ENCODE data around the gene GPHB5. TPM values are rescaled to one million over a fixed set of nuclear protein-coding genes. Genes with fewer than 3 reads are reported as not detected.

GPHB5 gene
- total RNA-seq, 1 donor from 2014 or later, result not detected

DNA sequence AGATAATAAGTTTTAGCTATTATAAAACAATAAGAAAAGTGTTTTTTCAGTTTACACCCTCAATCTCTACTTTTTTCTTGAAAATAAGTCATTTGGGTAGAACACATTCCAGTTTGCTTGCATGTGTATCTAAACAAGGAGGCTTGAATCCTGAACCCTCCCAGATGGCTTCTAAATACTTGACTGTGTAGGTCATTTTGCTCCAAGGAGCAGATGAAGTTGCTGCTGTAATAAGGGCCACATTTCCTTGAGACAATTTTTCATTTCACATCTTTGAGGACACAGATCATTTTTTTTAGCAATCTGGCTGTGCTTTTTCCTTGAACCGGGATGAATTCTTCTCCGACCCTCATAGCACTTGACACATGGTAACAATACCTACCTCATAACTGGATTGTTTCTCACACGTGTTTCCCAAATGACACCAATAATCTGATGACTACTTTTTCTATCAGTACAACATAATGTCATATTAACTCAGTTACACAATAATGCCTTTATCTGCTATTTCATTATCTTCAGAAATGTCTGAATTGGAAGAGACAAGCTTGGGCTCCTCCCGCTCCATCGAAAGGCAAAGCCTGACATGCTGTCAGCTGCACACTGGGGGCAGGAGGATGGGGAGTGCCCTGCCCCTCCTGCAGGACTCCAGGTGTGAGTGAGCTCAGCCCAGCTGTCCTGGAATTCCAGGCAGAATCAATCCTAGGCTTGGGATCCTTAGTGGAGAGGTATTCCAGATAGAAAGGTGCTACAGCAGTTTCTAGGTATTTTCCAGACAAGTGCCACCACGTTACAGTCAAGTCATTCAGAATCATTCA lies 30.9 kb downstream of the GPHB5 start:
- H4K20me1 ChIP-seq (ENCODE audit: insufficient read depth, low read length), result no peaks in the 10 kb centered on the region
- Mint-ChIP-seq H3K36me3 (ENCODE audit: low read depth, unreplicated experiment) (peaks cover 3% of the 10 kb centered on the region), H3K9me3 (ENCODE audit: unreplicated experiment) (no peaks in the 10 kb centered on the region), H3K27ac (ENCODE audit: unreplicated experiment) (no peak overlapping the region), H3K27me3 (ENCODE audit: low read depth, unreplicated experiment) (no peaks in the 10 kb centered on the region), H3K4me1 (ENCODE audit: low read depth, unreplicated experiment) (peaks cover 8% of the 10 kb centered on the region), H3K4me3 (ENCODE audit: unreplicated experiment) (no peak overlapping the region)
- no peak overlapping the region for H3K27ac ChIP-seq (ENCODE audit: low read depth, low read length)
- H3K9ac ChIP-seq (ENCODE audit: low read length), result no peak overlapping the region
- DNase-seq (ENCODE audit: low read depth) (no peak), FAIRE-seq (no peak)
- H3K36me3 ChIP-seq (ENCODE audit: insufficient read depth, low read length), result peaks cover 66% of the 10 kb centered on the region
- H3K4me3 ChIP-seq (ENCODE audit: insufficient read depth, low read depth, low read length), result no peak overlapping the region
- H3K79me2 ChIP-seq (ENCODE audit: insufficient read depth, low read length), result no peaks in the 10 kb centered on the region
- no peak overlapping the region for H3K4me2 ChIP-seq (ENCODE audit: low read length)
- no peak overlapping the region for H2AFZ ChIP-seq (ENCODE audit: low read depth, low read length)
- no peaks in the 10 kb centered on the region for H3K4me1 ChIP-seq (ENCODE audit: insufficient read depth, low read length)
- no peaks in the 10 kb centered on the region for H3K27me3 ChIP-seq (ENCODE audit: insufficient read depth, low read length)
- TF ChIP-seq CTCF (IDR thresholded peaks at IDR 0.05; ENCODE audit: insufficient read depth, low read depth, low read length), result no peak
- TF ChIP-seq EZH2 (IDR thresholded peaks at IDR 0.05; ENCODE audit: insufficient read depth, low read length), result no peak
- H3K9me3 ChIP-seq (ENCODE audit: insufficient read depth, low read depth, low read length), result no peaks in the 10 kb centered on the region

DNA sequence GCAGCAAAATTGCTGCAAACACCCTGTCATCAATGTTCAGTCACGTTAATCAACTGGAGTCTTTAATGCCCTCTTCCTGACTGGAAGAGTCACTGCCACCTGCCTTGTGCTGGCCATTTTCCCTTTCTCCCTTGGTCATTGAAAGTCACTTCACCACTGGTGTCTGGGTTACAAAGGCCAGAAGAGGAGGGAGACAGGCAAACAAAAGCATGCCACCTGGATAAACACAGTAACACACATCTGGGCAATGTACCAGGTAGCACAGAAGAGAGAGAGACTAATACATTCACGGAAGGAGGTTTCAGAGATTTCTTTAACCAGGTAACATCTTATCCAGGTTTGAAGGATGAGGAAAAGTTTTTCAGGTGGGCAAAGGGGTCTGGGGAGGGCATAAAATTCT lies 32.7 kb downstream of the GPHB5 start:
- Histone ChIP-seq H3K9ac (ENCODE audit: low read length) (no peak overlapping the region), H3K9me3 (ENCODE audit: insufficient read depth, low read depth, low read length) (no peaks in the 10 kb centered on the region), H3K4me1 (ENCODE audit: insufficient read depth, low read length) (no peaks in the 10 kb centered on the region), H3K4me2 (ENCODE audit: low read length) (no peak overlapping the region), H3K27me3 (ENCODE audit: insufficient read depth, low read length) (no peaks in the 10 kb centered on the region), H2AFZ (ENCODE audit: low read depth, low read length) (no peak overlapping the region), H3K4me3 (ENCODE audit: insufficient read depth, low read depth, low read length) (no peak overlapping the region), H3K27ac (ENCODE audit: low read depth, low read length) (no peak overlapping the region), H3K79me2 (ENCODE audit: insufficient read depth, low read length) (no peaks in the 10 kb centered on the region), H4K20me1 (ENCODE audit: insufficient read depth, low read length) (no peaks in the 10 kb centered on the region), H3K36me3 (ENCODE audit: insufficient read depth, low read length) (peaks cover 50% of the 10 kb centered on the region)
- H3K27ac Mint-ChIP-seq (ENCODE audit: unreplicated experiment), result no peak overlapping the region
- TF ChIP-seq CTCF (IDR thresholded peaks at IDR 0.05; ENCODE audit: insufficient read depth, low read depth, low read length) (no peak), EZH2 (IDR thresholded peaks at IDR 0.05; ENCODE audit: insufficient read depth, low read length) (no peak)
- H3K4me1 Mint-ChIP-seq (ENCODE audit: low read depth, unreplicated experiment), result peaks cover 5% of the 10 kb centered on the region
- no peaks in the 10 kb centered on the region for H3K36me3 Mint-ChIP-seq (ENCODE audit: low read depth, unreplicated experiment)
- no peak for DNase-seq (ENCODE audit: low read depth)
- no peak overlapping the region for H3K4me3 Mint-ChIP-seq (ENCODE audit: unreplicated experiment)
- no peaks in the 10 kb centered on the region for H3K9me3 Mint-ChIP-seq (ENCODE audit: unreplicated experiment)
- H3K27me3 Mint-ChIP-seq (ENCODE audit: low read depth, unreplicated experiment), result no peaks in the 10 kb centered on the region
- FAIRE-seq, result no peak

DNA sequence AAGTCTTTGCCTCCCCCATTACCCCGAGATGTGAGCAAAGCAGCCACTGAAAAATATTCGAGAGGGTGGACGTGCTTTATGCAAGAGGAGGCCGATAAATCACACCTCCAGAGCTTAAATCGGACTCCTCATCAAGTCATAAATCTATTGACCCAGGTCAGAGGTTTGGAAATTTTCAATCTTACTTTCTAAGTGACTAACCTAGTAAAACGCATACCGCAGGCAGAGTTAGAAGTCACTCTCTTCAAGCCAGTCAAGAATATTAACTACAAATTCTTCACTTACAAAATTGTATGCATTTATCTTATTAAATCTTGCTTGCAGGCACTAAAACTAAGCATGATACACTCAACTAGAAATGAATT lies 34.9 kb downstream of the GPHB5 start:
- no peaks in the 10 kb centered on the region for H3K27me3 ChIP-seq (ENCODE audit: insufficient read depth, low read length)
- H3K4me3 ChIP-seq (ENCODE audit: insufficient read depth, low read depth, low read length), result no peak overlapping the region
- Mint-ChIP-seq H3K9me3 (ENCODE audit: unreplicated experiment) (no peaks in the 10 kb centered on the region), H3K4me1 (ENCODE audit: low read depth, unreplicated experiment) (no peaks in the 10 kb centered on the region), H3K4me3 (ENCODE audit: unreplicated experiment) (no peak overlapping the region), H3K27ac (ENCODE audit: unreplicated experiment) (no peak overlapping the region), H3K36me3 (ENCODE audit: low read depth, unreplicated experiment) (no peaks in the 10 kb centered on the region), H3K27me3 (ENCODE audit: low read depth, unreplicated experiment) (no peaks in the 10 kb centered on the region)
- no peak overlapping the region for H3K27ac ChIP-seq (ENCODE audit: low read depth, low read length)
- H3K4me2 ChIP-seq (ENCODE audit: low read length), result no peak overlapping the region
- no peak overlapping the region for H3K9ac ChIP-seq (ENCODE audit: low read length)
- H3K9me3 ChIP-seq (ENCODE audit: insufficient read depth, low read depth, low read length), result no peaks in the 10 kb centered on the region
- no peaks in the 10 kb centered on the region for H3K4me1 ChIP-seq (ENCODE audit: insufficient read depth, low read length)
- H4K20me1 ChIP-seq (ENCODE audit: insufficient read depth, low read length), result peaks cover 3% of the 10 kb centered on the region
- H3K36me3 ChIP-seq (ENCODE audit: insufficient read depth, low read length), result peaks cover 54% of the 10 kb centered on the region
- no peaks in the 10 kb centered on the region for H3K79me2 ChIP-seq (ENCODE audit: insufficient read depth, low read length)
- TF ChIP-seq CTCF (IDR thresholded peaks at IDR 0.05; ENCODE audit: insufficient read depth, low read depth, low read length) (no peak), EZH2 (IDR thresholded peaks at IDR 0.05; ENCODE audit: insufficient read depth, low read length) (no peak)
- FAIRE-seq, result no peak
- DNase-seq (ENCODE audit: low read depth), result no peak
- no peak overlapping the region for H2AFZ ChIP-seq (ENCODE audit: low read depth, low read length)
